Stimulated activated effector memory CD8-positive, alpha-beta T cell treated with anti-CD3 and anti-CD28 coated beads, Interleukin-12 subunit alpha, Interleukin-12 subunit beta, amount 100 ng/mL, for 72 hours (primary cell): ENCODE measurements around the gene CRYBA2.

Experiments used
- ATAC-seq: fragments of 150-1000 bp; cut with Tn5 transposase; 2 replicates; pipeline ENCODE4 v1.10.0; 2021
- DNase-seq, 2 donors: peaks; one replicate each; pipeline ENCODE4 v3.0.0; 2021 to 2022; ENCODE audit warnings: low spot score in 2 of 2
- H3K27ac Mint-ChIP-seq: one replicate; pipeline ENCODE4 v1.8.0; 2022; ENCODE audit warnings: mild to moderate bottlenecking, mixed read lengths
- H3K36me3 Mint-ChIP-seq: one replicate; pipeline ENCODE4 v1.8.0; 2022; ENCODE audit warnings: mild to moderate bottlenecking, mixed read lengths
- H3K4me1 Mint-ChIP-seq: one replicate; pipeline ENCODE4 v1.8.0; 2022; ENCODE audit warnings: mixed read lengths
- H3K4me3 Mint-ChIP-seq: one replicate; pipeline ENCODE4 v1.8.0; 2022; ENCODE audit warnings: mild to moderate bottlenecking, mixed read lengths
- H3K9me3 Mint-ChIP-seq: one replicate; pipeline ENCODE4 v1.8.0; 2022; ENCODE audit warnings: mixed read lengths

The CRYBA2 gene

GRCh38 chr2:218993345-218994315 lies at the start of gene CRYBA2:
Gene CRYBA2 (minus strand): TSS chr2:218993422. CDS start chr2:218993176, 246 bp downstream.
- Mint-ChIP-seq H3K4me3 (peak within 1 kb of the TSS; percentile 38), H3K9me3 (no peaks in the 10 kb centered on the region), H3K4me1 (peaks cover 6% of the 10 kb centered on the region), H3K27ac (no peak within 1 kb of the TSS), H3K36me3 (no peaks in the 10 kb centered on the region)
- ATAC-seq: peak; percentile 9
- no peak for DNase-seq

- ATAC-seq (no peak), DNase-seq (no peak)
- Mint-ChIP-seq H3K4me3 (no peak overlapping the region), H3K36me3 (no peaks in the 10 kb centered on the region), H3K4me1 (peaks cover 6% of the 10 kb centered on the region), H3K27ac (no peak overlapping the region), H3K9me3 (no peaks in the 10 kb centered on the region)
Observed at GRCh38 chr2:219042750-219043149, 49.5 kb upstream of the CRYBA2 start.

GRCh38 chr2:219042157-219042556 lies 48.9 kb upstream of the CRYBA2 start:
- peaks cover 6% of the 10 kb centered on the region for H3K4me1 Mint-ChIP-seq
- H3K9me3 Mint-ChIP-seq: no peaks in the 10 kb centered on the region
- H3K27ac Mint-ChIP-seq: no peak overlapping the region
- no peak for DNase-seq
- ATAC-seq: no peak
- no peak overlapping the region for H3K4me3 Mint-ChIP-seq
- no peaks in the 10 kb centered on the region for H3K36me3 Mint-ChIP-seq

- Mint-ChIP-seq H3K4me3 (peak within 1 kb of the TSS; percentile 38), H3K36me3 (no peaks in the 10 kb centered on the region), H3K4me1 (peaks cover 6% of the 10 kb centered on the region), H3K27ac (no peak within 1 kb of the TSS), H3K9me3 (no peaks in the 10 kb centered on the region)
- ATAC-seq (no peak), DNase-seq (no peak)
Observed at GRCh38 chr2:219041252-219041651, 48.0 kb upstream of the CRYBA2 start, which contains the start of gene CFAP65. Gene CFAP65 (minus strand): TSS chr2:219041516. CDS start chr2:219039048, 2,468 bp downstream.

- DNase-seq: no peak
- peaks cover 6% of the 10 kb centered on the region for H3K4me1 Mint-ChIP-seq
- H3K27ac Mint-ChIP-seq: no peak overlapping the region
- no peaks in the 10 kb centered on the region for H3K9me3 Mint-ChIP-seq
- peak; percentile 14 for ATAC-seq
- no peak overlapping the region for H3K4me3 Mint-ChIP-seq
- no peaks in the 10 kb centered on the region for H3K36me3 Mint-ChIP-seq
Observed at GRCh38 chr2:219038600-219038999, 45.4 kb upstream of the CRYBA2 start.

- ATAC-seq (peak; percentile 31), DNase-seq (no peak)
- Mint-ChIP-seq H3K27ac (no peak overlapping the region), H3K4me3 (no peak overlapping the region), H3K36me3 (no peaks in the 10 kb centered on the region), H3K4me1 (peaks cover 6% of the 10 kb centered on the region), H3K9me3 (no peaks in the 10 kb centered on the region)
Observed at GRCh38 chr2:219037783-219038499, 44.7 kb upstream of the CRYBA2 start.

GRCh38 chr2:219035942-219036341 lies 42.7 kb upstream of the CRYBA2 start:
- Mint-ChIP-seq H3K27ac (no peak overlapping the region), H3K9me3 (no peaks in the 10 kb centered on the region), H3K4me1 (no peaks in the 10 kb centered on the region), H3K4me3 (no peak overlapping the region), H3K36me3 (no peaks in the 10 kb centered on the region)
- DNase-seq: no peak
- ATAC-seq: peak; percentile 24

- DNase-seq (no peak), ATAC-seq (no peak)
- H3K4me3 Mint-ChIP-seq: no peak overlapping the region
- no peak overlapping the region for H3K27ac Mint-ChIP-seq
- H3K9me3 Mint-ChIP-seq: no peaks in the 10 kb centered on the region
- no peaks in the 10 kb centered on the region for H3K36me3 Mint-ChIP-seq
- H3K4me1 Mint-ChIP-seq: no peaks in the 10 kb centered on the region
Observed at GRCh38 chr2:219034823-219035222, 41.6 kb upstream of the CRYBA2 start.

GRCh38 chr2:219032051-219032745 lies 39.0 kb upstream of the CRYBA2 start:
- H3K9me3 Mint-ChIP-seq: no peaks in the 10 kb centered on the region
- no peak overlapping the region for H3K27ac Mint-ChIP-seq
- DNase-seq (no peak), ATAC-seq (no peak)
- H3K4me1 Mint-ChIP-seq: no peaks in the 10 kb centered on the region
- no peaks in the 10 kb centered on the region for H3K36me3 Mint-ChIP-seq
- H3K4me3 Mint-ChIP-seq: no peak overlapping the region

GRCh38 chr2:219031005-219031738 lies 38.0 kb upstream of the CRYBA2 start:
- no peak overlapping the region for H3K4me3 Mint-ChIP-seq
- no peaks in the 10 kb centered on the region for H3K4me1 Mint-ChIP-seq
- no peak for DNase-seq
- H3K27ac Mint-ChIP-seq: no peak overlapping the region
- ATAC-seq: no peak
- H3K36me3 Mint-ChIP-seq: no peaks in the 10 kb centered on the region
- H3K9me3 Mint-ChIP-seq: no peaks in the 10 kb centered on the region

GRCh38 chr2:219030177-219030940 lies 37.1 kb upstream of the CRYBA2 start:
- H3K36me3 Mint-ChIP-seq: no peaks in the 10 kb centered on the region
- DNase-seq (no peak), ATAC-seq (no peak)
- no peak overlapping the region for H3K27ac Mint-ChIP-seq
- H3K4me3 Mint-ChIP-seq: no peak overlapping the region
- H3K9me3 Mint-ChIP-seq: no peaks in the 10 kb centered on the region
- no peaks in the 10 kb centered on the region for H3K4me1 Mint-ChIP-seq

- peak; percentile 76 for ATAC-seq
- Mint-ChIP-seq H3K36me3 (no peaks in the 10 kb centered on the region), H3K4me1 (no peaks in the 10 kb centered on the region), H3K27ac (no peak overlapping the region), H3K9me3 (no peaks in the 10 kb centered on the region), H3K4me3 (no peak overlapping the region)
- peak; percentile 66 to 80 for DNase-seq
Observed at GRCh38 chr2:219029829-219030165, 36.6 kb upstream of the CRYBA2 start.

GRCh38 chr2:219028996-219029828 lies 36.0 kb upstream of the CRYBA2 start:
- DNase-seq: no peak
- peak; percentile 9 for ATAC-seq
- Mint-ChIP-seq H3K4me1 (no peaks in the 10 kb centered on the region), H3K9me3 (no peaks in the 10 kb centered on the region), H3K4me3 (no peak overlapping the region), H3K27ac (no peak overlapping the region), H3K36me3 (no peaks in the 10 kb centered on the region)
